Measurements from ENCODE around the gene BRD3OS. TPM values are rescaled to one million over a fixed set of nuclear protein-coding genes. Genes with fewer than 3 reads are reported as not detected.

The BRD3OS gene
- total RNA-seq, 3 donors from 2014 or later: 11.9 to 15.5 (median 13.9) TPM

GRCh38 chr9:134007571-134007970 lies 17.7 kb upstream of the BRD3OS start:
- Mint-ChIP-seq H3K9me3 (no peaks in the 10 kb centered on the region), H3K36me3 (ENCODE audit: insufficient read depth) (no peaks in the 10 kb centered on the region)

DNA sequence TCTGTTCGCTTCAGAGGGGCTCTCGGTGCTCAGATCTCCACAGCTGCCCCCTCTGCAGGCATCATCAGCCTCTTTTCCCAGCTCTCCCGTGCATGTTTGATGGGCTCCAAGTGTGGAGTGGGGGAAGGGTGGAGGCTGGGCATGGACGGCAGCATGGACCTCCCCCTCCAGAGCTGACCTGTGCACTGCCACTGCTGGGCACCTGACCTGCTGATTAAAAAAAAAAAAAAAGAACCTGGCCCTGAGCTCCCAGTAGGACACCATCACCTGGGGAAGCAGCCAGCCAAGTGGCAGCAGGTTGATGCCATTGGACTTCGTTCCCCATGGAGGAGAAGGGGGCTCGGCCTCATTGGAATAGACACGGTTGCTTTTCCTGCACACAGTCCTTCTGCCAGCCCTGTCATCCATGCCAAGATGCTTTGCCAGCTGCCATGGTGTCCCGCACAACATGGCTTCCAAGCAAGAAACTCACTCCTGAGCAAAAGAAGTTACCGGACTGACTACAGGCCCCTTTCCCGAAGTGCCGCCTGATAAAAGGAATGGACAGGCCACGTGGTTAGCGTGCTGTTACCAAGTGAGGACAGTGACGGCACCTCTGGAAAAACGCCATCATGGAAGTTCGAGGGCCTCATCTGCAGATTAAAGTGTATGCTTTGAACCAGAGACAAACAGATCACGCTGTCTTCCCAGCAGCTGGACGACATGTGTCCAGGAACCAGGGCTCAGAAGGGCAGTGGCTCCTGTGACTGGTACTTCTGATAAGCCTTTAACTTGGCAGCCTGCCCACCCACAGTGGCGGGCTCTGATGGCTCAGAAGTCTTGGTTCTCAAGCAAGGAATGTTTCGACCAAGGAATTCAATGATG lies 14.7 kb upstream of the BRD3OS start:
- Mint-ChIP-seq H3K4me1 (ENCODE audit: low read depth) (no peaks in the 10 kb centered on the region), H3K9me3 (no peaks in the 10 kb centered on the region), H3K4me3 (no peak overlapping the region), H3K27me3 (ENCODE audit: low read depth) (peaks cover 6% of the 10 kb centered on the region), H3K36me3 (ENCODE audit: insufficient read depth) (no peaks in the 10 kb centered on the region)
- ATAC-seq (no peak), DNase-seq (no peak)

More at GRCh38 chr9:134007571-134007970, 17.7 kb upstream of the BRD3OS start:
- ATAC-seq (no peak), DNase-seq (no peak)
- H3K4me3 Mint-ChIP-seq: no peak overlapping the region
- peaks cover 10% of the 10 kb centered on the region for H3K27me3 Mint-ChIP-seq (ENCODE audit: low read depth)
- H3K4me1 Mint-ChIP-seq (ENCODE audit: low read depth): no peaks in the 10 kb centered on the region

DNA sequence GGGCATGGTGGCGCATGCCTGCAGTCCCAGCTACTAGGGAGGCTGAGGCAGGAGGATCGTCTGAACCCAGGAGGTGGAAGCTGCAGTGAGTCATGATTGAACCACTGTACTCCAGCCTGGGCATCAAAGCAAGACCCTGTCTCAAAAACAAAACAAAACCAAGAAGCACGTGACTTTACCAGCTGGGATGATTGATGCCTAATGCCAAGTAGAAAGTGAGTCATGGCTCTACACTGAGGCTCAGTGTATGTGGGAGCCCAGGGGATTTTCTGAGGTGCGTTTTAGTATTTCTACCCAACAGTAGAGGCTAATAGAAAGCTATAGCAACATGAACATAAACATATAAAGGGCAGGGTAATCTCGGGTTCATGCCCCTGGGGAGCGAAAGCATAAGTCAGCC lies 13.9 kb upstream of the BRD3OS start:
- Mint-ChIP-seq H3K9me3 (no peaks in the 10 kb centered on the region), H3K36me3 (ENCODE audit: insufficient read depth) (no peaks in the 10 kb centered on the region), H3K4me1 (ENCODE audit: low read depth) (no peaks in the 10 kb centered on the region), H3K27me3 (ENCODE audit: low read depth) (peaks cover 6% of the 10 kb centered on the region), H3K4me3 (no peak overlapping the region)
- DNase-seq: no peak
- no peak for ATAC-seq

GRCh38 chr9:134014946-134015345 lies 10.3 kb upstream of the BRD3OS start:
- Mint-ChIP-seq H3K36me3 (ENCODE audit: insufficient read depth) (no peaks in the 10 kb centered on the region), H3K4me1 (ENCODE audit: low read depth) (no peaks in the 10 kb centered on the region), H3K9me3 (no peaks in the 10 kb centered on the region), H3K27me3 (ENCODE audit: low read depth) (no peaks in the 10 kb centered on the region), H3K4me3 (no peak overlapping the region)
- ATAC-seq: no peak
- DNase-seq: no peak

- DNase-seq: no peak
- peak overlapping the region; percentile 49 for H3K4me3 Mint-ChIP-seq
- no peaks in the 10 kb centered on the region for H3K9me3 Mint-ChIP-seq
- H3K4me1 Mint-ChIP-seq (ENCODE audit: low read depth): peaks cover 10% of the 10 kb centered on the region
- peaks cover 5% of the 10 kb centered on the region for H3K36me3 Mint-ChIP-seq (ENCODE audit: insufficient read depth)
- no peaks in the 10 kb centered on the region for H3K27me3 Mint-ChIP-seq (ENCODE audit: low read depth)
- no peak for ATAC-seq
Measured at GRCh38 chr9:134024214-134024792, 978 bp upstream of the BRD3OS start.

DNA sequence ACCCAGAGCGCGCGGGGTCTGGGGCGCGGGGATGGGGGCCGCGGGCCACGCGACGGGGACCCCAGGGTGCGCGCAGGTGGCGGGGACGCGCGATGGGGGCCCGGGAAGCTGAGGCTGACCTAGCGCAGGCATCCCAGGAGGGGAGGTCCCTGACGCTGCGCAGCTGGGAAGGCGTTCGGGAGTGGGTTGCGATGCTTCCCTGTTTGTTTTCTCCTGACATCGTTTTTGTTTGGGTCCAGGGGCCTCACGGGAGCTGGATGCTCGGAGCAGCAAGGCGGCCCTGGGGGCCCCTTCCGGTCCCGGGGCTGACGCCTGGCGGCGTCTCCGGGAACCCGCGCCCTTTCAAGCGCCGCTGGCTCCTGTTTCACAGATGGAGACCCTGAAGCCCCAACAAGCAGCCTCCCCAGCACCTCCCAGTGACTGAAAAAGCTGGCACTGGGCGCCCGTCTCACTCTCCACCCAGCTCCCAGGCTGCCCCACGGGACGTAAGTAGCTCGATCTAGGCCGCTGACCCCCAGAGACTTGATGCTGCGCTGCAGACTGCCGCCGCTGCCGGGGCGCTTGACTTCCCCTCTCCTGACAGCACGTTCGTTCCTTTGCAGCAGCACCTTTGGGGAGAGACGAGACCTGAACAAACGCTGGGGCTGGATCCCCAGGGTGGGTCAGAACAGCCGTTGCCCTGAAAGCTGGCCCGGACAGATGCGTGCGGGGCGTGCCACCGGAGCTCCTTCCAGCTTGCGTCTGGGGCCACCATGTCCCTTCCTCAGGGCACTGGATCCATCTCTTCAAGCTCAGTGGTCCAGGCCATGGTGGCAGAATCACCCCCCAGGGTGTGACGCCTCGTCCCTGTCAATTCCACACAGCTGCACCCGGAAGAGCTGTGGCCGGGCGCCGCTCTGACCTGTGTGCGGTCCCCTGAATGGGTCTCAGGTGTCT lies 593 bp downstream of the BRD3OS start:
- Mint-ChIP-seq H3K36me3 (ENCODE audit: insufficient read depth) (peaks cover 7% of the 10 kb centered on the region), H3K27me3 (ENCODE audit: low read depth) (no peaks in the 10 kb centered on the region), H3K9me3 (no peaks in the 10 kb centered on the region), H3K4me3 (peak overlapping the region; percentile 79), H3K4me1 (ENCODE audit: low read depth) (peaks cover 10% of the 10 kb centered on the region)
- ATAC-seq: peak; percentile 57 to 65
- DNase-seq: peak; percentile 20

GRCh38 chr9:134026581-134026980 lies 1.3 kb downstream of the BRD3OS start:
- Mint-ChIP-seq H3K4me3 (peak overlapping the region; percentile 79), H3K9me3 (no peaks in the 10 kb centered on the region)

GRCh38 chr9:134026981-134027380 lies 1.7 kb downstream of the BRD3OS start:
- peaks cover 10% of the 10 kb centered on the region for H3K4me1 Mint-ChIP-seq (ENCODE audit: low read depth)
- DNase-seq (no peak), ATAC-seq (no peak)
- no peaks in the 10 kb centered on the region for H3K27me3 Mint-ChIP-seq (ENCODE audit: low read depth)
- no peaks in the 10 kb centered on the region for H3K9me3 Mint-ChIP-seq
- H3K36me3 Mint-ChIP-seq (ENCODE audit: insufficient read depth): peaks cover 9% of the 10 kb centered on the region
- H3K4me3 Mint-ChIP-seq: peak overlapping the region; percentile 79

More at GRCh38 chr9:134026581-134026980, 1.3 kb downstream of the BRD3OS start:
- H3K27me3 Mint-ChIP-seq (ENCODE audit: low read depth): no peaks in the 10 kb centered on the region
- DNase-seq: no peak
- peaks cover 10% of the 10 kb centered on the region for H3K4me1 Mint-ChIP-seq (ENCODE audit: low read depth)
- peaks cover 9% of the 10 kb centered on the region for H3K36me3 Mint-ChIP-seq (ENCODE audit: insufficient read depth)
- no peak for ATAC-seq

- Mint-ChIP-seq H3K4me1 (ENCODE audit: low read depth) (peaks cover 10% of the 10 kb centered on the region), H3K4me3 (peak overlapping the region; percentile 79), H3K9me3 (no peaks in the 10 kb centered on the region), H3K36me3 (ENCODE audit: insufficient read depth) (peaks cover 9% of the 10 kb centered on the region), H3K27me3 (ENCODE audit: low read depth) (no peaks in the 10 kb centered on the region)
- DNase-seq (no peak), ATAC-seq (no peak)
Measured at GRCh38 chr9:134027561-134027960, 2.3 kb downstream of the BRD3OS start.

GRCh38 chr9:134028076-134028475 lies 2.8 kb downstream of the BRD3OS start:
- no peak for DNase-seq
- Mint-ChIP-seq H3K4me1 (ENCODE audit: low read depth) (peaks cover 10% of the 10 kb centered on the region), H3K27me3 (ENCODE audit: low read depth) (no peaks in the 10 kb centered on the region), H3K4me3 (no peak overlapping the region), H3K36me3 (ENCODE audit: insufficient read depth) (peaks cover 13% of the 10 kb centered on the region), H3K9me3 (no peaks in the 10 kb centered on the region)
- no peak for ATAC-seq

DNA sequence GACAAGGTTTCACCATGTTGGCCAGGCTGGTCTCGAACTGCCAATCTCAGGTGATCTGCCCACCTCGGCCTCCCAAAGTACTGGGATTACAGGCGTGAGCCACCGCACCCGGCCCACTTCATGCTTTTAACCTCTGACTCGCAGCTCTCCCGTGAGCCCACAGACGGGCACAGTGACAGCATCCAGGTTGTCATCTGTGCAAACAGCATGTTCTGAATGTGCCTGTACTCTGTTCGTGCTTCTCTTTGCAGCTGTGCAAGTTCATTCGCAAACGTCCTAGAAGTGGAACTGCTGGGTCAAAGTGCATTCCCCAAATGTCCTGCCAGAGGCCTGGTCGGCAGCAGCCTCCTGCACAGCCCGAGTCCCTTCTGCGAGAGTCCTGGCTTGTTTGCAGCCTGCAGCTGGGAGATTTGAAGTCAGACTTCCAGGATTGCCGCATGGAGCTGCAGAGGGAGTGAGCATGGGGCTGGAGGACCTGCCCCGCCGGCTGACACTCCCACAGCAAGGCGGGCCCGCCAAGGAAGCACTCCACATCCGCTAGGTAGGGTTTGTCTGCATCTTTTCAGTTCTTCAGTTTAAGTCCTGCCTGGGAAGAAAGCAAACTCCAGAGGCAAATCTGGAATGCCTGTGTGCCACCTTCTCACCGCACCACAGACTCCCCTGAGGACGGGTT lies 3.4 kb downstream of the BRD3OS start:
- Mint-ChIP-seq H3K9me3 (no peaks in the 10 kb centered on the region), H3K27me3 (ENCODE audit: low read depth) (no peaks in the 10 kb centered on the region), H3K4me3 (no peak overlapping the region), H3K4me1 (ENCODE audit: low read depth) (peaks cover 10% of the 10 kb centered on the region), H3K36me3 (ENCODE audit: insufficient read depth) (peaks cover 18% of the 10 kb centered on the region)
- no peak for ATAC-seq
- no peak for DNase-seq

DNA sequence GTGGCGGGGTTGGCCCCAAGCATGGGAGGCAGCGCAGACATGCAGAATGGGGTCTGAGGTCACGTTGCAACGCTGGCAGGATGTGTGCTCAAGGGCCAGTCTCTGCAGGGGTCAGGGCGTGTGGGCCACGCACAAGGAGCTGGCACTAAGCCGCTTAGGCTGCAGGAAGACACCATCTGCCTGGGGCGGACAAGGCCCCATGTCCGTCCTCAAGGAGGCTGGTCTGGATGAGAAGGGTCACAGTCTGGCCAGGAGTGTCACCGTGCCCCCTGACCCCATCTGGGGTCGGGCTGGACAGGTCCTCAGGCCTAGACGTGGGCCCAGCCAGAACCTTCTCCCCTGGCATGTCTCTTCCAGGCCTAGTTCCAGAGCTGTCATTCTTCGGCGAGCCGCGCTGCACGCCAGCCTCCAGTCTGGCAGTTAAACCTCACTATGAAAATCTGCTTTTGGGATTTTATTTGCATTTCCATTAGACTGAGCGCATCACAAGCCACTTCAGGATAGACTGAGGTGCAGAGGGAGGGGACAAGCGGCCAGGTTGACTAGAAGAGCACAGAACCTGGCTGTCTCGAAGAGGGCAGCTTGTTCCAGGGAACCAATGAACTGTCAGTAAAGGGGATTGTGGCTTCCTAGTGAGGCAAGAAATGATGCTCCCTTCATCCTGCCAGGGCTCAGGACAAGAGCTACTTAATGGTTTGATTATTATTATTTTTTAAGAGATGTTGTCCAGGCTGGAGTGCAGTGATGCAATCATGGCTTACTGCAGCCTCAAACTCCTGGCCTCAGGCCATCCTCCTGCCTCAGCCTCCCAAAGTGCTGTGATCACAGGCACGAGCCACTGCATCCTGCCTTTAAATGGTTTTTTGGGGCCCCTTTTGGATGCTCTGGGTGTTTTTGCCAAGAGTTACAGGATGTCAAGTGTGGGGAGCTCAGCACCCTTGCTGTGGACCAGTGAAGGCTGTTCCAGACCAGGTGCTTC lies 4.3 kb downstream of the BRD3OS start:
- peaks cover 6% of the 10 kb centered on the region for H3K4me1 Mint-ChIP-seq (ENCODE audit: low read depth)
- no peaks in the 10 kb centered on the region for H3K9me3 Mint-ChIP-seq
- H3K36me3 Mint-ChIP-seq (ENCODE audit: insufficient read depth): peaks cover 18% of the 10 kb centered on the region
- H3K4me3 Mint-ChIP-seq: no peak overlapping the region
- H3K27me3 Mint-ChIP-seq (ENCODE audit: low read depth): no peaks in the 10 kb centered on the region
- DNase-seq: no peak
- no peak for ATAC-seq

Measured in activated T-cell treated with anti-CD3 and anti-CD28 coated beads, Interleukin-2, amount 50 U/mL, for 4 hours (primary cell).